ENCODE results near the gene MRPS7.

MRPS7 gene

GRCh38 chr17:75315541-75316243, 54.0 kb downstream of the MRPS7 start:
- no peak overlapping the region for H3K4me3 ChIP-seq (ENCODE audit: low read depth, low read length)
- DNase-seq (ENCODE audit: low read depth): peak; percentile 15
- no peak for TF ChIP-seq CTCF (conservative IDR thresholded peaks at IDR 0.05; ENCODE audit: low read depth, low read length)
